ENCODE data around the gene NOSIP.

Gene NOSIP

DNA sequence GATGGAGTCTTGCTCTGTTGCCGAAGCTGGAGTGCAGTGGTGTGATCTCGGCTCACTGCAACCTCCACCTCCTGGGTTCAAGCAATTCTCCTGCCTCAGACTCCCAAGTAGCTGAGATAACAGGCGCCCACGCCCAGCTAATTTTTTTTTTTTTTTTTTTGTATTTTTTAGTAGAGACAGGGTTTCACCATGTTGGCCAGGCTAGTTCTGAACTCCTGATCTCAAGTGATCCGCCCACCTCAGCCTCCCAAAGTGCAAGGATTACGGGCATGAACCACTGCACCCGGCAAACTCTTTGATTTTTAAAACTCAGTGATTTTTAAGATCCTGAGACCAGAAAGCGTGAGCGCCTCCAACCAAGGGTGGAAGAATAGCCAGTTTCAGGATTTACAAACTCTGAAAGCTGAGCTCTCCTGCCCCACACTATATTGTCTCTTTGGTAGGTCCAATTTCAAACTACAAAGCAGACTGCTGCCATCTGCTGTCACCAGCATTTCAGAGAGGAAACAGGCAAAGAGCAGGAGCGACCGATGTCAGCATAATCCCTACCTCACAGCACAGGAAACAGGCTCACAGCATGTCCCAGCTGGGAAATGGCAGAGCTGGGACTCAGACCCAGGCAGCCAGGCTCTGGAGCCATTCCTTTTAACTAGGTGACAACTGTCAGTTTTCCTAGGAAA lies 9.2 kb downstream of the NOSIP start:
- DNase-seq, result no peak

DNA sequence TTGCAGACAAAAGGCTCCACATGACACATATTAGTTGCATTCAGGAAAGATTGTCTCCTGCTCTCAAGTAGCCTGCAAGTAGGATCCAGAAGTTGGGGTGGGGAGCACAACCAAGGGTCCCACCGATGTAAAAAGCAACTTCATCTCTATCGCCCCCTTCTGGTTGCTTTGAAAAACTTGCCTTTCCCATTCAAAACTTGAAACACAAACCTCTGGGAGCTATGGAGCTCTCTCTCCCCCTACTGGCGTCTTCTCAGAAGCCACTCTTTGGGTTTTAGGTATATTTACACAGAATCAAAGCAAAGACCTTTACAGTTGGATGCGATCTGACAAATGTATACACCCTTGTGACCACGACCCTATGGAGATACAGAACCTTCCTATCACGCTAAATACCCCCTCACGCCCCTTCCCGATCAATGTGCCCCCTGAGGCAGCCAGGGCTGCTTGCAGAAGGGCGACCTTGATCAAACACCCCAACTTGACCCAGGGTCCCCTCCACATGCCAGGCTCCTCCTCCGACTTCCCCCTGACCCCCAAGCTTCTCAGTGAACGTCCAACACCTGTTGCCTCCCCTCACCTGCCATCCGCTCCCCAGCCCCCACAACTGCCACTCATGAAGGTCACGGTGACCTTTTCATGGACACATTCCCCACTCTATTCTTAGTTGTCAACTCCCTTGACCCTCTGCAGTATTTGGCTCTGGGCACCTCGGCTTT lies 10.1 kb downstream of the NOSIP start:
- peak in 3 of 14 donors; percentile 15 to 31 (median 24) for DNase-seq

DNA sequence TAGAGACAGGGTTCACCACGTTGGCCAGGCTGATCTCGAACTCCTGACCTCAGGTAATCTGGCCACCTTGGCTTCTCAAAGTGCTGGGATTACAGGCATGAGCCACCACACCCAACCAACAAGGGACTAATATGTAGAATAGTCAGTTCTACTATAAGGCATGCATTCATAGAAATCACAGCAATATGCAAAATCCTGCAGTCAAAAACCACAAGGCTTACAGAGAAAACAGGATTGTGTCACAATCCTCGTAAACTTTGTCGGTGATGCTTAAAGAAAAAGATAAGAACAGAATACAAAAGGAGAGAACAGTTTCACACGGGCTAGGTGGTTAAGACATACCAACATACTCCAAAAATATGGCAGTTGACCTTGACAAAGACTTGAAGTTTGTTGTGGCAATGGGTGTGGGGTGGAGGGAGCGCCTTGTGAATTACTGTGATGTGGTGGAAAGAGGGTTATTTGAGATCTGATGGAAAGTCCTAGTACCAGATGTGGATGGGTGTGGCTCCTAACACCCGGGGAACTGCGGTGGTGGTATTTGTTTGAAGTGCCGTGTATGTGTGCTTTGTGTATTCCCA lies 12.4 kb downstream of the NOSIP start:
- DNase-seq, result no peak

DNA sequence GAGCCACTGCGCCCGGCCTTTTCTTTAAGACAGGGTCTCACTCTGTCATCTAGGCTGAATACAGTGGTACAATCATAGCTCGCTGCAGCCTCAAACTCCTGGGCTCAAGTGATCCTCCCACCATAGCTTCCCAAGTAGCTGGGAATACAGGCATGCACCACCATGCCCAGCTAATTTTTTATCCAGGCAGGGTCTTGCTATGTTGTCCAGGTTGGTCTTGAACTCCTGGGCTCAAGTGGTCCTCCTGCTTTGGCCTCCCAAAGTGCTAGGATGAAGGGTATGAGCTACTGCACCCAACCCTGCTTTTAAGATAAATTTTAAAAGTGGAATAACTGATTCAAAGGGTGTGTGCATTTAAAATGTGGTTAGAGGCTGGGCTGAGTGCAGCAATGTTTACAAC lies 14.1 kb downstream of the NOSIP start:
- DNase-seq, result no peak

DNA sequence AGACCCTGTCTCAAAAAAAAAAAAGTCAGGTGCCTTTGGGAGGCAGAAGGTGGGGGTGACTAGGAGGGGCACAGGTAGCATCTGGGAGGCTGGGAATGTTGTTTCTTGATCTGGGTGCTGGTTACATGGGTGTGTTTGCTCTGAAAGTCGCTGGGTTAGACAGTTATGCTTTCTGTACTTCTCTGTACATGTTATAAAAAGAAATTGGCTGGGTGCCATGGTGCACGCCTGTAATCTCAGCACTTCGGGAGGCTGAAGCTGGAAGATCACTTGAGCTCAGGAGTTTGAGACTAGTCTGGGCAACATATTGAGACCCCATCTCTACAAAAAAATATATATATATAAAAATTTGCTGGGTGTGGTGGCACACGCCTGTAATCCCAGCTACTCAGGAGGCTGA lies 15.1 kb downstream of the NOSIP start:
- DNase-seq, result no peak

DNA sequence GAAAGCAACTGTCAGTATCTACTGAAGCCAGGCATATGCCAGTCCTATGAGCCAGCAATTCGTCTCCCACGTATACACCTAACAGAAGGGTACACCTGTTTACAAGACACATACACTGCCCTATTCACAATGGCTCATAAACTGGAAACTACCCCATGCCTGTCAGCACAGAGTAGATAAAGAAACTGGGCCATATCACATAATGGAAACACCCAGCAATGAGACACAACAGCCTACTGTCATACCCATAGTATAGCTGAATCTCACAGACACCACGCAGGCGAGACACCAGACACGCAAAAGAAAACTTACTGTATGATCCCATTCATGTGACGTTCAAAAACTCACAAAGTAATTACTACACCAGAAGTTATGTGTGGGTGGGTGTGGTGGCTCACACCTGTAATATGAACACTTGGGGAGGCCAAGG lies 15.7 kb downstream of the NOSIP start:
- no peak for DNase-seq

DNA sequence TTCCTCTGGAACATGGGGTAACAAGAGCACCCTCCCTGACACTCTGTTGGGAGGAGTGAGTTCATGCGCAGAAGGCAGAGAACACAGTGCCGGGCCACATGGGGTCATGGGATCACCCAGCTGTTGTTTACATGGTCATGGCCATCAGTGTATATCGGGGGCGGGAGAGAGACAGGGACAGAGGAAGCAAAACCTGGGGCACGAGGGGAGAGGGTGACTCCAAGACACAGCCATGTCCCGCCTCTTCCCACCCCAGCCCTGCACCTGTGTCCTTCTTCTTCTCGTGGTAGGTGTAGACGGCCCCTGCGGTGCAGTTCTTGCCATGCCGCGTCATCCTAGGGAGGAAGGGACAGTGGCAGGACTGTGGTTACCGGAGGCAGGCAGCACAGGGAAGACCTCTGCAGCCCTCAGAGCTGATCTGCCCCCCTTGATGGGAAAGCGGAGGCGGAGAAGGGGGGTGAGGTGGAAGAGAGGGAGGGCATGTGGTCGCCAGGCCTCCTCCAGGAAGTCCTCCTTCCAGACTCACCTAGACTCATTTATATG lies 19.9 kb downstream of the NOSIP start:
- DNase-seq, result peak in 11 of 14 donors; percentile 15 to 63 (median 51)

DNA sequence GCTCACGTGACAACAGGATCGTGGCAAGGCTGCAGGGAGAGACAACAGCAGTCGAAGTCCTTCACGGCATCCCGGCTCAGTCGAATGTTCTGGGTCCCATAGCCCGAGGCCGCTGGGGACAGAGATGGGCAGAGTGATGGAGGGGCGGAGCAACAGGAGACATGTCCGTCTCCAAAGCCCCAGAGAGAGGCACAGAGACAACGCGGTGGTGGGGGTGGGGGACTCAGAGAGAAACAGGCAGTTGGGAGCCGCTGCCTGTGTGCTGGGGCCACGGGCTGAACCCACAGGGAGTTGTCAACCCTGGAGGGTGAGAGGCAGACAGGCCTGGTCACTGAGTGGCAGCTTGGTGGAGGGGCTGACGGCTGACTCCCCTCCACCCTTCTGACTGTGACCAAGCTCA lies 20.4 kb downstream of the NOSIP start:
- no peak for DNase-seq

DNA sequence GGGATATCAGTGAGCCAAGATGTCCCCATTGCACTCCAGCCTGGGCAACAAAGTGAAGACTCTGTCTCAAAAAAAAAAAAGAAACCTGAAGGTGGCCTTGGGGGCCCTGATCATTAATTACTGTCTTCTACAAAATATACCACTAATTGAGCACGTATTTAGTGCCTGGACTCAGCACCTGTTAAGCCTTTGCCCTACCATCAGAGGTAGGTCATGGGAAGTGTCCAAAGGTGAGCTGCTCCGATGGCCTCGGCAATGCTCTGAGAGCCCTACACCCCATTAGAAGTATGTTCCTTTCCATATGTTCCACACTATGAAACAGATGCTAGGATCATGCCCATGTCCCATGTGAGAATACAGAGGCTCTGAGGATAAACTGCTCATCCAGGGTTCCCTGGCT lies 20.9 kb downstream of the NOSIP start:
- no peak for DNase-seq

DNA sequence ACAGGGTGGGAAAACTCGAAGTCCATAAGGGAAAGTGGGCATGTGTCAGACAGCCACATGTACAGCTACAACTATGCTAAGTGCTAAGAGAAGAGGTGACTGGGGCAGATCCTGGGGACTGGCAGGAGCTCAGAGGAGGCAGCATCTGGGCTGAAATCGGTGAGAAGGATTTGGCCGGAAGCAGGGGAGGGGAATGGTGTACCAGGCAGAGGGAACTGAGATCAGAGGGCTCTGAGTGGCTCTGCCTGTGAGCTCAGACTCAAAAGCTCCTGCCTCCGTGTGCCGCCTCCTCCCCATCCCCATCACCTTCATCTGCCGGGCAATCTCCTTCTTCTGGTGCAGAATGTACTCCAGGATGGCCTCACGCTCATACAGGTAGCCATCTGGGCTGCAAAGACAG lies 21.8 kb downstream of the NOSIP start:
- no peak for DNase-seq

DNA sequence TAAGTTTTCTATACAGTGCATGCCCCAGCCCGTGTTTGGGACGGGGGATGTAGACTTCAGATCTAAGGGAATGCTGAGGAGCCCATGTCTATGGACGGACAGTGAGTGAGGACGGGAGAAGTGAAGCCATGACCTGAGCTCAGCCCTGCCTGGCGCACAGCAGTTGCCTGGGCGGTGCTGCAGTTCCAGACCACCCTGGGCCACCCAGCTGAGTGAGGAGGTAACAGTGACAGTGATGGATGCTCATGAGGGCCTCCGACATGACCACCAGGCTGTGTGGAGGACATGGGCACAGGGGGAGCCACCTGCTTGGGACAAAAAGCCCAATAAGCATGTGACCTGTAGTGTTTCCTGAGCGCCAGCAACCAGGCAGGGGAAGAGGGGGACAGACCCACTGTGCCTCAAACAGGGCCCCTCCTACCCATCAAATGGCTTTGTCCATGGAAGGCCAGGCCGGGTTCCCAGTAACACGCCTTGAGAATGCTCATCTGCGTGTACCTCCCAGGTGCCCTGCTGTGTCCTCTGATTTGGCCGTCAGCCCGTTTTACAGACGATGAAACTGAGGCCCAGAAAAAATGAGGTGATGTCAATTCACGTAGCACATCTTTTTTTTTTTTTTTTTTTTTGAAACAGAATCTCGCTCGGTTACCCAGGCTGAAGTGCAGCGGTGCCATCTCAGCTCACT lies 22.6 kb downstream of the NOSIP start:
- no peak for DNase-seq

DNA sequence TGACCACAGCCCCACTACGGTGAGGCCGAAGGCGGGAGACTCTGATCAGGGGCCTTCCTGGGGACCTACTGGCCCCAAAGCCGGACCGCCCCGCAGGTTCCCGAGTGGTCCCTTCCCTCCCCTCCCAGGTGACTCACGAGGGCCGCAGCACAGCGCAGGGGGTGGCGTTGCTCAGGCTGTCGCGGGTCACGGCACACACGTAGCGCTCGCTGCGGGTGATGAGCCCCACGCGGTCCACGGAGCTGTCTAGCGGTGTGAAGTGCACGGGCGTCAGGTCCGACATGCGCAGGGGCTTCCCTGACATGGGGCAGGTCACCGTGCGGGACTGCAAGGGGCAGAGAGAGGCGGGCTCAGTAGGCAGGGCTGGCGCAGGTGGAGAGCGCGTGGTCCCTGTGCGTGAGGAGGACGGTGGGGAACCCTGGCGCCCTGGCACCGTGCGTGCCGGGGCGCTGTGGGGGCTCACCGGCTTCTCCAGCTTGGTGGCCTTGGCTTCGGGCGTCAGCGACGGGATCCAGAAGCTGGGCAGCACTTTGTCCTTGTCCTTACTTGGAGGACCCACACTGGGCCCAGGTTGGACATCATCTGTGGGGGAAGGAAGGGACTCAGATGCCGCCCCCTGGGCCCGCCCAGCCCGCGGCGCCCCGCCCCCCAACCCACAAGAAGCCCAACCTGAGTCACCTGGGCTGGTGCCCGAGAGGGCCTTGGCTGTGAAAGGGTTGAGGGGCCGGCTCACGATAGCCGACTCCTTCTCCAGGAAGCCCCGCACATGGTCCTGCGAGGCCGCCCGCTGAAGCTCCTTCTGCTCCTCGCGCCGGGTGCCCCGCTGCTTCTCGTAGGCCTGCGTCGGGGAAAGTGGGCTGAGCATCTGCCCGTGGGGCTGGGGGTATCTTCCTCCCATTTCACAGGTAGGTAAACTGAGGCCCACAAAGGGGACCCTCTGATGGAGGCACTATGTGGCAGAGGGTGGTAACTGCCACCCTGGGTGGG lies 23.7 kb downstream of the NOSIP start:
- no peak for DNase-seq

DNA sequence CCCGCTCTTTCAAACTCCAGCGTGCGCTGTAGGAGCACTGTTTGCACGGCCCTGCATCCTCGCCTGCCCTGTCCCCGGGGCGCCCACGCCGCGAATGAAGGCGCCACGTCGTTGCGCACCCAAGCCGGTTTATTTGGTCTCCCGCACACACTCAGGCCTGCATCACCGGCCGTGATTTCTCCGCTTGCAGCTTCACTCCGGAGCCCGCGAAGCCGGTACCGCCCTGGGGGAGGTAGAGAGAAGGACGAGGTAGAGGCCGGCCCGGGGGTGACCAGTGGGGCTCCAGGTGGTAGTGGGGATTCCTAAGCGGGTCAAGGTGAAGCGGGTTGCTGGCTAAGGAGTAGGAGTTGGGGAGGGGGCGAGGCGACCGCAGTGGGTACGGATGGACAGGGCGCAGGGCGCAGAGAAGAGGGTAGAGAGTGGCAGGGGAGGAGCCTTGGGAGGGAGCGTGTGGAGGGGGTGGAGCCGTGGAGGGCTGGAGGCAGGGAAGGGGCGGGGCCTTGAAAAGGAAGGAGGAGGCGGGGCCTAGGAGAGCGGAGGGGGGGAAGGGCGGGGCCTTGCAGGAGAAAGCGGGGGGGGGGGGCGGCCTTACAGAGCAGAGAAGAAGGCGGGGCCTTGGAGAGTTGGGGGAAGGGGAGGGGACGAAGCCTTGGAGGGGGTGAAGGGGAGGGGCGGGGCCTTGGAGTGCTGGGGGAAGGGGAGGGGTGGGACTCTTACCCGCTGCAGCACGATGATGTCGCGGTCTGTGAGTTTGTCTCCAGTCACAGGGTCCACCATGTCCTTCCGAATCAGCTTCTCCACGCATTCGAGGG lies 24.6 kb downstream of the NOSIP start:
- peak in 1 of 14 donors; percentile 34 for DNase-seq

DNA sequence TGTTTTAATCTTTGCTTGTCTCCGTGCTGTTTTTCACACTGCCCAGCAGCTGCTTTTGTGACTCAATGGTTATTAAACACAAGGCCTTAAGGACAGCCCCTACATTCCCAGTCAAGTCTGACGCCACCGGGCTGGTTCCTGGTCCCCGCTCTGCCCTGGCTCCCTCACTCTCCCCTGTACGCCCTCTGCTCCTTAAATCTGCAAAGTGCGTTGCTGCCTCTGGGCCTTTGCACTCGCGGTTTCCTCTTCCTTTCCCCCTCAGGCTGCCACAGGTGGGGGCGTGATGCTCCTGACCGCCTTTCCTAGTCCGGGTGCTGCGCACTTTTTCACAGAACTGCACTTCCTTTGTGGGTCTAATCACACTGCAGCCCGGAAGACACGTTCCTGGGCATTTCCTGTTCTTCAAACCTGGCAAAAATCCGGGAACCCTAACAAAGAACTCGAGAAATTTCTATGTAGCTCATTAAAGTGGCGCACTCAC lies 25.6 kb downstream of the NOSIP start:
- no peak for DNase-seq

DNA sequence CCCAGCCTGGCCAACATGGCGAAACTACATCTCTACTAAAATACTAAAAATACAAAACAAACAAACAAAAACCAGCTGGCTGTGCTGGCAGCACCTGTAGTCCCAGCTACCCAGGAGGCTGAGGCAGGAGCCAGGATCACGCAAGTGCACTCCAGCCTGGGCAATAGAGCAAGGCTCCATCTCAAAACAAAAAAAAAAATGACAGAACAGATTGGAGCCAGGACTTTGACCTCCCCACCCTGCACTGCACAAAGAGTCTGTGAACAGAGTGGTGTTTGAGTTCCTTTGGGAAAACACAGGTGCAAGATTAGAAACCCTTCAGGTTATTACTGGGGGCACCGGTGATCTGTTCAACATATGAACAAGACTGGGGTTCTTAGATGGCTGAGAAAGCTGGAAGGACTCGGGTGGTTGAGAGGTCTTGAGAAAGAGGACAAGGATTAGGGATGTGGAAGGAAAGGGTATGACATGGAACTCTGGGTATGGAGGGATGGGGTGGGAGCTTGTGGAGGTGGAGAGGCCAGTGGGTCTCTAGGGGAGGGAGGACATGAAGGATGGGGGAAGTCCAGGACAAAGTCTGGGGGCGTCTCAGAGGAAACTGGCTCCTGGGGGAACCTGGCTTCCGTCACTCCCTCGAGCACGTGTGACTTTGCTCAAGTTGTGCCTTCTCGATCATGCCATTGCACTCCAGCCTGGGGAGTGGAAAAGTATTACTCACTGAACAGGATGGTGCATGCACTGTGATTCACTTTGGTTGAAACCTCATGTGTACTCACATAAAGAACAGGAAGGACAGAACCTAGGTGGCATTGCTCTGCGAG lies 26.7 kb downstream of the NOSIP start:
- DNase-seq, result no peak

DNA sequence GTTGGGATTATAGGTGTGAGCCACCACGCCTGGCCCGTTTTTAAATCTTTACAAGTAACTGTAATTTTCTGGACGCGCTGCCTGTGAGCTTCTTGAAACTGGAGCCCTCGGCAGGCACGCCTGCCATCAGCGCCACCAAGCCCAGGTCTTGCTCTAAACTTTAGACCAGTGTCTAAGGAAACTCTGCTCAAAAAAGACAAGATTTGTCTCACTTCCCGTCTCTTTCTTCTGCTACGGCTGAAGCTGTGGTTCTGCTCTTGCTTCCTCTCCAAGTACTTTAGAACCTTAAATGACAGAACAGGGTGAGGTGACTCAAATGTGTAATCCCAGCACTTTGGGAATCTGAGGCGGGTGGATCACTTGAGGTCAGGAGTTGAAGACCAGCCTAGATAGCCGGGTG lies 27.6 kb downstream of the NOSIP start:
- DNase-seq, result peak in 2 of 14 donors; percentile 3 to 18

DNA sequence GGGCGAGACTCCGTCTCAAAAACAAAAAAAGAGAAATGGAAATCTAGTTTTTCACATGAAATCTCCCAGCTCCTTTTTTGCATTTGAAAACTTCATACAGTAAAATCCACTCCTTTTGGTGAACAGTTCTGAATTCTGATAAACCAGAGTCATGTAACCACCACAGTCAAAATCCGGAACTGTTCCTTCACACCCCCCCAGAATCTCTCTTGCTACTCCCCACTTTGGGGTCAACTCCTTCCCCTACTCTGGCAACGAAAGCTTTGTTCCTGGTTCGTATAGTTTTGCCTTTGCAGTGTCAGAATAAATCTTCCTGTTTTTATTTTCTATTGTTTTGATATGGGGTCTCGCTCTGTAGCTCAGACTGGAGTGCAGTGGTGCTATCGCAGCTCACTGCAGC lies 28.8 kb downstream of the NOSIP start:
- DNase-seq, result no peak

DNA sequence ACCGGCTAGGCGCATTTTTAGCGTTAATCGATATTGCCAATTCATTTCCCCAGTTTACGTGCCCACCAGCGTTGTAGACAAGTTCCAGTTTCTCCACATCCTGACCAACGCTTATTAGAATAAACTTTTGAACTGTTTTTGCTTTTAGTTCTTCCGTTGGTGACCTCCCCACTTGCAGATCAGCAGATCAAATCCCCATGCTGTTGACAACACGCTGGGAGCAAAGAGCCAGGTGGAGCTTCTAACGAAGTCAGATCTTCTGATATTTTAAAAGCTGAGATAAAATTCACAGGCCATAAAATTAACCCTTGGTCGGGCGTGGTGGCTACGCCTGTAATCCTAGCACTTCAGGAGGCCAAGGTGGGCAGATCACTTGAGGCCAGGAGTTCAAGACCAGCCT lies 31.3 kb downstream of the NOSIP start:
- no peak for DNase-seq

DNA sequence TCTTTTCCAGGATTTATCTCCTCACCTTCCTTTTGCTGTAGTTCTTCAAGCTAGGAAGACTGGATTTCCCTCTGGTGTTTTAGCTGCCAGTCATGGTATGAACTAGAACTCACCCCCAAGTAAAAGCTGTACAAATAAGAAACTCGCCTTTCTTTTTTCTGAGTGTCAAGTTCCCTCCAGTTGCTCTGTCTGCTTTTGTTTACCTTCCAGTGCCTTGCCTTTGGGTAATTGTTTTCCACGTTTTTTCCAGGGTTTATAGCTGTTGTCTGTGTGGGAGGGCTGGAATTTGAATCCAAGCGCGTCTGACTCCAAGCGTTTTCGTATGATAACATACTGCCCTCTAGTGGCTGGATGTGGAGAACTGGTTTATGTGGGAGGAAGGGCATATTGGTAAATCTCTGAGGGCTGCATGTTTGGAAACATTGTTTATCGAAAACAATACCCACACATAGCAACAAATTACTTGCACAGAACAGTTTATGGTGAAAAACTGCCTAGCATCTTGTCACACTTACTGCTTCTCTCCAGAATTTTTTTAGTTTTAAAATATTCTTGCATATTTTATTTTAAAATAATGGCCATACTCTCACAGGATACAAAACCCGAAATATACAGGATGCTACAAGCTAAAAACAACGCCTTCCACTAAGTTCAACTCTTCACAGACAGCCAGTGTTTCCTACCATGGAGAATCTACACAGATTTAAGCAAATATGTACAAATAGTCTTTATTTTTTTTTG lies 33.4 kb downstream of the NOSIP start:
- DNase-seq, result peak in 10 of 14 donors; percentile 11 to 63 (median 47)

All from C1 segment of cervical spinal cord (tissue), 14 donors.